ENCODE data around the gene SOX11.

DNA sequence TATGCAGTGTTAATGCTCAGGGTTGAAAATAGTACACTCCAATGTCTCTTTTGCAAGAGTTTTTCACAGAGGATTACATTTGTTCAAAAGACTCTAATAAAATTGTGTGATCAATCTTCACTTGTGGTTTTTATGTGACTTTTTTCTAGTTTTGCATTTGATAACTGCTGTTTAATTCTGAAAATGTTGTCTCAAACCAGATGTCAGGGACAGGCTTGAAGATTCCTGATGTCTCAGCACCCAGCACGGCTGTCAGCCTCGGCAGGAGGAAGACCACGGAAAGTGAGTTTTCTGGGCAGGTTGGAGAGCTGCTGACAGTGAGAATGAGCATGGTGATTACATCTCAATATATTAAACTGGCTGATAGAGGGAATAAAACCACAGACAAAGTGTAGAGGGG is 9.1 kb downstream of the SOX11 start:
- TF ChIP-seq ELF4 (IDR thresholded peaks at IDR 0.05) (no peak), FOXM1 (IDR thresholded peaks at IDR 0.05; ENCODE audit: borderline replicate concordance) (no peak), FOXA1 (IDR thresholded peaks at IDR 0.05) (no peak), CTBP1 (IDR thresholded peaks at IDR 0.05; ENCODE audit: borderline replicate concordance) (no peak), LEF1 (IDR thresholded peaks at IDR 0.05; ENCODE audit: borderline replicate concordance) (no peak), SP1 (IDR thresholded peaks at IDR 0.05) (no peak), FOXK2 (IDR thresholded peaks at IDR 0.05) (no peak), NFRKB (IDR thresholded peaks at IDR 0.05) (no peak)
- TF ChIP-seq, protein P1, sequence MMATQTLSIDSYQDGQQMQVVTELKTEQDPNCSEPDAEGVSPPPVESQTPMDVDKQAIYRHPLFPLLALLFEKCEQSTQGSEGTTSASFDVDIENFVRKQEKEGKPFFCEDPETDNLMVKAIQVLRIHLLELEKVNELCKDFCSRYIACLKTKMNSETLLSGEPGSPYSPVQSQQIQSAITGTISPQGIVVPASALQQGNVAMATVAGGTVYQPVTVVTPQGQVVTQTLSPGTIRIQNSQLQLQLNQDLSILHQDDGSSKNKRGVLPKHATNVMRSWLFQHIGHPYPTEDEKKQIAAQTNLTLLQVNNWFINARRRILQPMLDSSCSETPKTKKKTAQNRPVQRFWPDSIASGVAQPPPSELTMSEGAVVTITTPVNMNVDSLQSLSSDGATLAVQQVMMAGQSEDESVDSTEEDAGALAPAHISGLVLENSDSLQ (IDR thresholded peaks at IDR 0.05): no peak
